Endothelial cell of umbilical vein (primary cell): ENCODE measurements around the gene DNAH11.

ENCODE experiments used
- CTCF ChIP-seq, 2 donors: IDR thresholded peaks; 1 replicate in 1 of 2; 2 replicates in 1 of 2; pipeline ENCODE4 v1.5.1; 2011; ENCODE audit warnings: low read length in 2 of 2, mild to moderate bottlenecking in 2 of 2, moderate library complexity in 2 of 2, control low read depth in 1 of 2, inconsistent platforms in 1 of 2, low read depth in 1 of 2; ENCODE audit not compliant: insufficient read depth in 1 of 2; ENCODE audit errors: extremely low read depth in 1 of 2
- EZH2 ChIP-seq: IDR thresholded peaks from 2 replicates; pipeline ENCODE4 v1.6.1; 2012; ENCODE audit warnings: borderline replicate concordance, low read depth, mild to moderate bottlenecking, moderate library complexity, low read length, inconsistent platforms; ENCODE audit not compliant: severe bottlenecking
- FOS ChIP-seq: IDR thresholded peaks from 2 replicates; pipeline ENCODE4 v1.6.1; 2011; ENCODE audit warnings: mild to moderate bottlenecking, low read length, moderate library complexity, borderline replicate concordance; ENCODE audit not compliant: insufficient read depth
- GATA2 ChIP-seq: IDR thresholded peaks from 2 replicates; pipeline ENCODE4 v1.7.0; 2011; ENCODE audit warnings: low read depth, mild to moderate bottlenecking, moderate library complexity, mixed read lengths, low read length; ENCODE audit not compliant: insufficient read length, insufficient read depth
- JUN ChIP-seq: IDR thresholded peaks from 2 replicates; pipeline ENCODE4 v1.6.1; 2011; ENCODE audit warnings: borderline replicate concordance, low read depth; ENCODE audit not compliant: insufficient read length, insufficient read depth
- MAX ChIP-seq: IDR thresholded peaks from 2 replicates; pipeline ENCODE4 v1.6.1; 2011; ENCODE audit not compliant: insufficient read depth, insufficient read length
- MYC ChIP-seq: IDR thresholded peaks from one replicate; pipeline ENCODE4 v1.6.1; 2011; ENCODE audit warnings: mild to moderate bottlenecking, low read depth, low read length
- POLR2A ChIP-seq: IDR thresholded peaks from 2 replicates; pipeline ENCODE4 v1.6.1; 2012; ENCODE audit warnings: low read depth, mild to moderate bottlenecking, control low read depth, low read length
- POLR2AphosphoS5 ChIP-seq: IDR thresholded peaks from 2 replicates; pipeline ENCODE4 v1.6.1; 2012; ENCODE audit warnings: low read depth, mild to moderate bottlenecking, control low read depth, low read length, moderate library complexity; ENCODE audit not compliant: insufficient read depth

DNA sequence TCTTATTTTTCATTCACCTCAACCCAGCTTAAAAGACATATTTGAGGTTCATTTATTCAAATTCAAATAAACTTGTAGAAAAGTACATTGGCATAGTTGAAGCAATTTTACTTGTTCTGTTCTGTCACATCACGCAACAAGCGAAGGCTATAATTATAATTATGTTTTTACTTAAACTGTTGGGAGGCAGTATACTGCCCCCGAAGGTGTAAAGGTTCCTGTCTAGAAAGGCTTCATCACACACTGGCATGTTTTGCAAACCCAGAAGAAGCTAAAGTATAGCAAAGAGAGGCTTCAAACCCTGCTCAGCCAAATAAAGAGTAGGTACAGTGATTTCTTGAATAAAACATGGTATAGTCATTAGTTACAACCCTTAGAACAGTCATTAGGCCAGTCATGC, 340.2 kb downstream of the DNAH11 start:
- no peak for TF ChIP-seq POLR2A
- TF ChIP-seq CTCF (IDR thresholded peaks at IDR 0.05; ENCODE audit: extremely low read depth in 1 of 2, insufficient read depth in 1 of 2, low read depth in 1 of 2, low read length in 2 of 2) = no peak
- TF ChIP-seq MAX = no peak
- TF ChIP-seq POLR2AphosphoS5 = no peak
- no peak for TF ChIP-seq MYC
- no peak for TF ChIP-seq EZH2
- TF ChIP-seq JUN = no peak
- no peak for TF ChIP-seq FOS
- no peak for TF ChIP-seq GATA2
